ENCODE data around the gene COL4A6.

COL4A6 gene

GRCh38 chrX:108235986-108236385 lies 202.2 kb downstream of the COL4A6 start:
- H2BK120ac ChIP-seq (ENCODE audit: low read depth, low read length): no peak overlapping the region
- no peak overlapping the region for H4K91ac ChIP-seq (ENCODE audit: low read length)
- no peak overlapping the region for H3K27ac ChIP-seq (ENCODE audit: low read length, poor library complexity, severe bottlenecking)
- 88% methylated on average over 2 of the region's 4 CpGs for WGBS
- H4K8ac ChIP-seq (ENCODE audit: low read length): no peak overlapping the region
- no peaks in the 10 kb centered on the region for H3K9me3 ChIP-seq (ENCODE audit: control insufficient read depth, low read length)
- H3K4me2 ChIP-seq (ENCODE audit: low read length, poor library complexity, severe bottlenecking): no peak overlapping the region
- H3K4me3 ChIP-seq (ENCODE audit: insufficient read depth in 1 of 2, low read depth in 1 of 2, low read length in 2 of 2): no peak overlapping the region
- no peak for DNase-seq
- no peak overlapping the region for H3K23ac ChIP-seq (ENCODE audit: low read length in 2 of 2)
- no peak overlapping the region for H2AK5ac ChIP-seq (ENCODE audit: low read length, severe bottlenecking)
- H2BK12ac ChIP-seq (ENCODE audit: low read length in 2 of 2): no peak overlapping the region
- no peaks in the 10 kb centered on the region for H3K79me1 ChIP-seq (replicated peaks; ENCODE audit: low read length, poor library complexity, severe bottlenecking)
- no peak overlapping the region for H2BK5ac ChIP-seq (ENCODE audit: low read depth, low read length, poor library complexity, severe bottlenecking)
- no peak overlapping the region for H2BK15ac ChIP-seq (ENCODE audit: low read depth, poor library complexity, severe bottlenecking)
- no peak overlapping the region for H3K14ac ChIP-seq (ENCODE audit: low read length in 2 of 2)
- H3K4me1 ChIP-seq (ENCODE audit: control insufficient read depth, insufficient read depth, low read depth, low read length): no peaks in the 10 kb centered on the region
- H3K18ac ChIP-seq (ENCODE audit: low read depth in 1 of 2, low read length in 2 of 2): no peak overlapping the region
- no peak overlapping the region for H2AFZ ChIP-seq (ENCODE audit: low read depth, low read length)
- no peaks in the 10 kb centered on the region for H3K36me3 ChIP-seq (ENCODE audit: control insufficient read depth in 1 of 2, insufficient read depth in 2 of 2, low read depth in 1 of 2, low read length in 2 of 2)
- H3K4ac ChIP-seq (ENCODE audit: low read depth in 1 of 2, low read length in 2 of 2): no peak overlapping the region
- peaks cover 0 to 63% of the 10 kb centered on the region in 2 experiments for H3K27me3 ChIP-seq (ENCODE audit: control insufficient read depth in 1 of 2, insufficient read depth in 1 of 2, low read length in 2 of 2)
- H3K9ac ChIP-seq (ENCODE audit: low read length): no peak overlapping the region

GRCh38 chrX:108230574-108230973 lies 207.6 kb downstream of the COL4A6 start:
- Histone ChIP-seq H2BK5ac (ENCODE audit: low read depth, low read length, poor library complexity, severe bottlenecking) (no peak overlapping the region), H3K9ac (ENCODE audit: low read length) (no peak overlapping the region), H3K23ac (ENCODE audit: low read length in 2 of 2) (no peak overlapping the region), H2AFZ (ENCODE audit: low read depth, low read length) (no peak overlapping the region), H3K79me1 (replicated peaks; ENCODE audit: low read length, poor library complexity, severe bottlenecking) (no peaks in the 10 kb centered on the region), H2BK15ac (ENCODE audit: low read depth, poor library complexity, severe bottlenecking) (no peak overlapping the region), H3K4ac (ENCODE audit: low read depth in 1 of 2, low read length in 2 of 2) (no peak overlapping the region), H2BK12ac (ENCODE audit: low read length in 2 of 2) (no peak overlapping the region), H3K4me3 (ENCODE audit: insufficient read depth in 1 of 2, low read depth in 1 of 2, low read length in 2 of 2) (no peak overlapping the region), H4K91ac (ENCODE audit: low read length) (no peak overlapping the region), H3K27ac (ENCODE audit: low read length, poor library complexity, severe bottlenecking) (no peak overlapping the region), H3K14ac (ENCODE audit: low read length in 2 of 2) (no peak overlapping the region), H3K36me3 (ENCODE audit: control insufficient read depth in 1 of 2, insufficient read depth in 2 of 2, low read depth in 1 of 2, low read length in 2 of 2) (no peaks in the 10 kb centered on the region), H2BK120ac (ENCODE audit: low read depth, low read length) (no peak overlapping the region), H3K4me1 (ENCODE audit: control insufficient read depth, insufficient read depth, low read depth, low read length) (no peaks in the 10 kb centered on the region), H3K4me2 (ENCODE audit: low read length, poor library complexity, severe bottlenecking) (no peak overlapping the region), H3K27me3 (ENCODE audit: control insufficient read depth in 1 of 2, insufficient read depth in 1 of 2, low read length in 2 of 2) (peaks cover 0 to 69% of the 10 kb centered on the region in 2 experiments), H3K18ac (ENCODE audit: low read depth in 1 of 2, low read length in 2 of 2) (no peak overlapping the region), H3K9me3 (ENCODE audit: control insufficient read depth, low read length) (no peaks in the 10 kb centered on the region), H4K8ac (ENCODE audit: low read length) (no peak overlapping the region), H2AK5ac (ENCODE audit: low read length, severe bottlenecking) (no peak overlapping the region)
- 92% methylated on average over 1 of the region's 1 CpG for WGBS
- DNase-seq: peak; percentile 16

GRCh38 chrX:108224727-108225621 lies 213.2 kb downstream of the COL4A6 start:
- Histone ChIP-seq H3K36me3 (ENCODE audit: control insufficient read depth in 1 of 2, insufficient read depth in 2 of 2, low read depth in 1 of 2, low read length in 2 of 2) (no peaks in the 10 kb centered on the region), H3K79me1 (replicated peaks; ENCODE audit: low read length, poor library complexity, severe bottlenecking) (no peaks in the 10 kb centered on the region), H3K23ac (ENCODE audit: low read length in 2 of 2) (no peak overlapping the region), H3K27me3 (ENCODE audit: control insufficient read depth in 1 of 2, insufficient read depth in 1 of 2, low read length in 2 of 2) (peaks cover 0 to 61% of the 10 kb centered on the region in 2 experiments), H2AK5ac (ENCODE audit: low read length, severe bottlenecking) (no peak overlapping the region), H3K4me3 (ENCODE audit: insufficient read depth in 1 of 2, low read depth in 1 of 2, low read length in 2 of 2) (no peak overlapping the region), H4K91ac (ENCODE audit: low read length) (no peak overlapping the region), H3K27ac (ENCODE audit: low read length, poor library complexity, severe bottlenecking) (no peak overlapping the region), H2BK15ac (ENCODE audit: low read depth, poor library complexity, severe bottlenecking) (no peak overlapping the region), H4K8ac (ENCODE audit: low read length) (no peak overlapping the region), H2BK5ac (ENCODE audit: low read depth, low read length, poor library complexity, severe bottlenecking) (no peak overlapping the region), H3K9ac (ENCODE audit: low read length) (no peak overlapping the region), H3K4ac (ENCODE audit: low read depth in 1 of 2, low read length in 2 of 2) (no peak overlapping the region), H2AFZ (ENCODE audit: low read depth, low read length) (no peak overlapping the region), H2BK12ac (ENCODE audit: low read length in 2 of 2) (no peak overlapping the region), H2BK120ac (ENCODE audit: low read depth, low read length) (peak overlapping the region; percentile 19), H3K4me2 (ENCODE audit: low read length, poor library complexity, severe bottlenecking) (no peak overlapping the region), H3K18ac (ENCODE audit: low read depth in 1 of 2, low read length in 2 of 2) (no peak overlapping the region), H3K9me3 (ENCODE audit: control insufficient read depth, low read length) (no peaks in the 10 kb centered on the region), H3K4me1 (ENCODE audit: control insufficient read depth, insufficient read depth, low read depth, low read length) (peaks cover 6% of the 10 kb centered on the region), H3K14ac (ENCODE audit: low read length in 2 of 2) (no peak overlapping the region)
- peak; percentile 39 for DNase-seq
- 37% methylated on average over 4 of the region's 11 CpGs for WGBS

DNA sequence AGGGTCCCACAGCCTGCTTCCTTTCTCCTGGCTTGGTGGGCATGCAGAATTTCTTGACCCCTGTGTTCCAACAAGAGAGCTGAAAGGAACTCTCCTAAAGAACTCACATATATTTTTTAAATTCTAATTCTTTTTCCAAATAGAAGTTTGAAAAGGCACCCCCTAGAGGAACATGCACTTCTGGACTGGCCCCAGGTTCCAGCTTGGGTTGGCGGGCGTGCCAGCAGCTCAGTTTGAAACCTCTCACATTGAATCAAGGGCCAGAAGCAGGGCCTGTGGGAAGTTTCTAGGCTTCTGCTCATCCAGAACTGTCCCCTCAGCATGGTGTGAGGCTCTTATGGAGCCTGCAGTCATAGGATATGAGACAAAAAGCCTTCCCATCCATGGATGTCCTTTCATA lies 214.0 kb downstream of the COL4A6 start:
- no peak overlapping the region for H3K4me2 ChIP-seq (ENCODE audit: low read length, poor library complexity, severe bottlenecking)
- no peak overlapping the region for H3K4ac ChIP-seq (ENCODE audit: low read depth in 1 of 2, low read length in 2 of 2)
- H3K9ac ChIP-seq (ENCODE audit: low read length): no peak overlapping the region
- no peak overlapping the region for H2AFZ ChIP-seq (ENCODE audit: low read depth, low read length)
- H4K91ac ChIP-seq (ENCODE audit: low read length): no peak overlapping the region
- peak overlapping the region; percentile 86 for H2AK5ac ChIP-seq (ENCODE audit: low read length, severe bottlenecking)
- peaks cover 6% of the 10 kb centered on the region for H3K4me1 ChIP-seq (ENCODE audit: control insufficient read depth, insufficient read depth, low read depth, low read length)
- no peaks in the 10 kb centered on the region for H3K9me3 ChIP-seq (ENCODE audit: control insufficient read depth, low read length)
- WGBS: 100% methylated on average over 2 of the region's 2 CpGs
- H3K23ac ChIP-seq (ENCODE audit: low read length in 2 of 2): no peak overlapping the region
- no peak overlapping the region for H3K4me3 ChIP-seq (ENCODE audit: insufficient read depth in 1 of 2, low read depth in 1 of 2, low read length in 2 of 2)
- peaks cover 0 to 60% of the 10 kb centered on the region in 2 experiments for H3K27me3 ChIP-seq (ENCODE audit: control insufficient read depth in 1 of 2, insufficient read depth in 1 of 2, low read length in 2 of 2)
- DNase-seq: no peak
- H2BK15ac ChIP-seq (ENCODE audit: low read depth, poor library complexity, severe bottlenecking): no peak overlapping the region
- peak overlapping the region; percentile 79 for H3K27ac ChIP-seq (ENCODE audit: low read length, poor library complexity, severe bottlenecking)
- H2BK12ac ChIP-seq (ENCODE audit: low read length in 2 of 2): no peak overlapping the region
- H3K36me3 ChIP-seq (ENCODE audit: control insufficient read depth in 1 of 2, insufficient read depth in 2 of 2, low read depth in 1 of 2, low read length in 2 of 2): no peaks in the 10 kb centered on the region
- no peak overlapping the region for H4K8ac ChIP-seq (ENCODE audit: low read length)
- no peaks in the 10 kb centered on the region for H3K79me1 ChIP-seq (replicated peaks; ENCODE audit: low read length, poor library complexity, severe bottlenecking)
- H2BK5ac ChIP-seq (ENCODE audit: low read depth, low read length, poor library complexity, severe bottlenecking): peak overlapping the region; percentile 66
- H3K18ac ChIP-seq (ENCODE audit: low read depth in 1 of 2, low read length in 2 of 2): no peak overlapping the region
- no peak overlapping the region for H2BK120ac ChIP-seq (ENCODE audit: low read depth, low read length)
- no peak overlapping the region for H3K14ac ChIP-seq (ENCODE audit: low read length in 2 of 2)
